K562 (cell line): ENCODE results near the gene UPF2. TPM values are rescaled to one million over a fixed set of nuclear protein-coding genes. Genes with fewer than 3 reads are reported as not detected.

ENCODE experiments used
- HLTF ChIP-seq: fragments of 450-650 bp; IDR thresholded peaks from 2 replicates; pipeline ENCODE4 v1.6.1; 2016
- IRF2 ChIP-seq: sonication (generic); formaldehyde crosslinking; IDR thresholded peaks from 2 replicates; pipeline ENCODE4 v1.8.1; 2022; ENCODE audit warnings: mild to moderate bottlenecking, missing genetic modification reagents
- KAT7 ChIP-seq: sonication (generic); formaldehyde crosslinking; IDR thresholded peaks from 2 replicates; pipeline ENCODE4 v1.8.0; 2022; ENCODE audit warnings: missing genetic modification reagents, mild to moderate bottlenecking, borderline replicate concordance
- RREB1 ChIP-seq: fragments of 250-450 bp; sonication (Bioruptor Pico); IDR thresholded peaks from 2 replicates; pipeline ENCODE4 v1.4.0; 2020
- SIN3A ChIP-seq, 2 experiments: fragments of 150-350 bp in 1 of 2; IDR thresholded peaks; 2 replicates each; pipeline ENCODE4 v1.6.1; 2011 to 2016; ENCODE audit warnings: borderline replicate concordance in 2 of 2, low read depth in 2 of 2, low read length in 2 of 2, mild to moderate bottlenecking in 2 of 2, moderate library complexity in 2 of 2; ENCODE audit not compliant: control insufficient read depth in 1 of 2
- SMARCE1 ChIP-seq: fragments of 450-650 bp; IDR thresholded peaks from 2 replicates; pipeline ENCODE4 v1.7.1; 2016; ENCODE audit warnings: mild to moderate bottlenecking
- TBP ChIP-seq: optimal IDR thresholded peaks from 2 replicates; pipeline ENCODE3; 2011; ENCODE audit warnings: low read depth, low read length, improper control_type of control experiment
- TEAD2 ChIP-seq: fragments of 450-650 bp; IDR thresholded peaks from 2 replicates; pipeline ENCODE4 v1.6.1; 2016; ENCODE audit warnings: missing genetic modification characterization, control low read depth, missing compliant biosample characterization
- ZBTB11 ChIP-seq, 3 experiments: fragments of 200-800 bp in 1 of 3; fragments of 250-450 bp in 1 of 3; fragments of 450-650 bp in 1 of 3; sonication (Bioruptor Pico) in 1 of 3; sonication (Bioruptor generic) in 1 of 3; formaldehyde crosslinking in 1 of 3; IDR thresholded peaks; 2 replicates each; pipeline versions ENCODE4 v1.6.1 to v1.8.0; 2016 to 2022; ENCODE audit warnings: mild to moderate bottlenecking in 2 of 3, missing genetic modification characterization in 2 of 3, missing compliant biosample characterization in 1 of 3, moderate library complexity in 1 of 3
- ZBTB26 ChIP-seq: fragments of 450-650 bp; formaldehyde crosslinking; IDR thresholded peaks from 2 replicates; pipeline ENCODE4 v1.4.0; 2022; ENCODE audit warnings: missing genetic modification characterization
- ZNF274 ChIP-seq: IDR thresholded peaks from 2 replicates; pipeline ENCODE4 v1.6.1; 2011; ENCODE audit warnings: low read depth, mild to moderate bottlenecking, low read length, moderate library complexity, borderline replicate concordance
- ZNF609 ChIP-seq: sonication (generic); formaldehyde crosslinking; IDR thresholded peaks from 2 replicates; pipeline ENCODE4 v1.8.1; 2023; ENCODE audit warnings: missing genetic modification reagents, mild to moderate bottlenecking, borderline replicate concordance
- polyA plus RNA-seq, 8 experiments: library from polyadenylated mRNA; depleted of rRNA in 4 of 8; stranded (reverse) in 5 of 8; unstranded in 3 of 8; fragments of >200 nt; fragmentation: Nextera tagmentation in 2 of 8; fragmentation: Illumina TruSeq in 1 of 8; extraction: Ambion mirVana in 2 of 8; extraction: Trizol in 1 of 8; gene quantifications; 2 replicates each; pipeline versions ENCODE4 v1.2.1 to v1.2.3, GENCODE V29; 2011 to 2014; ENCODE audit warnings: inconsistent platforms in 1 of 8, missing spikeins in 1 of 8
- total RNA-seq, 7 experiments: library from RNA; depleted of rRNA in 6 of 7; stranded (reverse); fragments of >200 nt in 6 of 7; fragmentation: Illumina TruSeq in 2 of 7; extraction: Trizol in 2 of 7; gene quantifications; 2 replicates each; pipeline versions ENCODE4 v1.2.1 to v1.2.3, GENCODE V29; 2011 to 2021; ENCODE audit warnings: low replicate concordance in 1 of 7

UPF2 gene
- total and polyA plus RNA-seq, 9 of the 15 experiments (the other 6 are each of a cell fraction or from before 2014, with no cell fraction given) = 13.9 to 37.7 (median 23.7) TPM

- TF ChIP-seq SMARCE1 (0 out of 2 replicates have a peak, but pooled peaks have one; percentile 5), TBP (peak; percentile 20), ZBTB11 (CRISPR knock-in tag; IDR thresholded peaks at IDR 0.05) (peak in 1 of 3 experiments; percentile 49; a peak in 1 of 6 replicates), ZNF274 (no peak), RREB1 (CRISPR knock-in tag) (no peak), SIN3A (IDR thresholded peaks at IDR 0.05; ENCODE audit: borderline replicate concordance in 2 of 2, control insufficient read depth in 1 of 2, low read depth in 2 of 2, low read length in 2 of 2) (peak; percentile 69 to 74; a peak in 2 of 4 replicates), HLTF (no peak), ZBTB26 (CRISPR knock-in tag) (no peak), ZNF609 (no peak), IRF2 (no peak), KAT7 (CRISPR knock-in tag) (peak; percentile 63; the same call in 1 of the 2 replicates), TEAD2 (no peak)
These were observed 206 bp downstream of the UPF2 start (continued) for GRCh38 chr10:12042409-12042796.
